DMS 273 (cell line): ENCODE data around the gene ARL13A.
"Not testable (repeated sequence)": the region's sequence is repeated elsewhere in the genome, so short reads cannot be mapped to it uniquely, and the experiment has no call there.

ENCODE experiments used
- DNase-seq: peaks from one replicate; lab custom pipeline; 2025; ENCODE audit not compliant: unreplicated experiment; lab: John Stamatoyannopoulos, UW

ARL13A gene

DNA sequence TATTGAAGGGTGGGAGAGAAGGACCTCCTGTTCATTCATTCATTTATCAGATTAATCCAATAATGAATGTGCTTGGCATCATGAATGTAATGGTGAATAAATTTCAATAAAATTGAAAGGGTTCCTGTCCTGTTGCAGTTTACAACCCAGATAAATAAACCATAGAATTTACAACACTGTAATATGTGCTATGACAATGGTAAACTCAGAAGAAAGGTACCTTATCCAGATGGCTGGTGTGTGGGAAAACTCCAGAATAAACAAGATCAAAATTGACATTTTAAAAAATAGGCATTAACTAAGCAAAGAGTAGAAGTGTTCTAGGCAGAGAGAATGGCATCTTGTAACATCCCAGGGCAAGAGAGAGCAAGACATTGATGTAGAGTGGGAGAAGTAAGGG is 15.3 kb downstream of the ARL13A start:
- DNase-seq, result no peak

DNA sequence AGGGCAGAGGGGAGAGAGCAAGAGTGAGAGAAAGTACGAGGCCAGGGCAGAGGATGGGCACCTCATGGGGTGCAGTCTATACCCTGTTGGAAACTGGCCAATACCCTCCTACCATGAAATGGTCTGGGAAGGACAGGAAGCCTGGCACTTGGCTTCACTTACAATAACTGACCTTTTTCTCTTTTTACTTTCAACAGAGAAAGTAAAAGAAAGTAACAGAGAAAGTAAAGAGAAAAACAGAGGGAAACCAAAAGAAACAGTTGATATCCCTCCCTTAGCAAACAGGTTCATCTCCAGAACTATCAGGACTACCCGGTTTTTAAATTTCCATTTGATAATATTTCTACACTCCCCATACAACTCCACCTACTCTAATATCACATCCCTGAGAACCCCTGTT is 20.6 kb downstream of the ARL13A start:
- DNase-seq, result no peak

DNA sequence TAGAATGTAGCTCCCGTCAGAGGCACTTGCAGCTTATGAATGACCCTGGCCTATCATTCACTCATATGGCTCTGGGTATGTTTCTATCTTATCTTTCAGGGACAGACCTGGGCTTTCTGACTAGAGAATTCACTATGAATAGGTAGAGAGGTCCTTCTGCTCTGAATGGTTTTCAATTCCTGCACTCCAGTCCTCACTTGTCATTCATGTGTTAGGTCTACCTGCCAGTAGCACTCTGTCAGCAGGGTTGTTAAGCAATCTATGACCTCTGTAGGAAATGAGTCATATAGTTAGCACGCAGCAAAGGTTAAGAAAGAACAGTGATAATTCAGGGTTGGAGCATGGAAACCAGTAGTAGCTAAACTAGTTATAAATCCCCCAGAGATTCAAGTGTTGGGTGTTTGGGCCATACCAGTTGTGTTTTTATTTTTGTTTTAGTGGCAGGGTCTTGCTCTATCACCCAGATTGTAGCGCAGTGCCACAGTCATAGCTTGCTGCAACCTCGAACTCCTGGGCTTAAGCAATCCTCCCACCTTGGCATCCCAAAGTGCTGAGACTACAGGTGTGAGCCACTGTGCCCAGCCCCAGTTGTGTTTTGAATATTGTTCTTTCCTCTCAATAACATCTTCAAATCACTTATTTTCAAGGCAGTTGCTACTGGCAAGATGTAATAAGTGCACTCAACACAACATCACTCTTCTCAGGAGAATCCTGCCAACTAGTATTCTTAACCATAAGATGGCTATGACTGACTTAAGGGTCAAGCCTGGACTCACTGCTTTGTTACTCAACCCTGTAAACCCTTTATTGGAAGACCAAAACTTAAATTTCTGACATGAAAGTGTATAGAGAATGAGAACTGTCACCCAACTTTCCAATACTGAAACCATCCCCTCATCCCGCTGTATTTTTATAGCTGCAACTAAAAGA is 25.1 kb downstream of the ARL13A start:
- no peak for DNase-seq

DNA sequence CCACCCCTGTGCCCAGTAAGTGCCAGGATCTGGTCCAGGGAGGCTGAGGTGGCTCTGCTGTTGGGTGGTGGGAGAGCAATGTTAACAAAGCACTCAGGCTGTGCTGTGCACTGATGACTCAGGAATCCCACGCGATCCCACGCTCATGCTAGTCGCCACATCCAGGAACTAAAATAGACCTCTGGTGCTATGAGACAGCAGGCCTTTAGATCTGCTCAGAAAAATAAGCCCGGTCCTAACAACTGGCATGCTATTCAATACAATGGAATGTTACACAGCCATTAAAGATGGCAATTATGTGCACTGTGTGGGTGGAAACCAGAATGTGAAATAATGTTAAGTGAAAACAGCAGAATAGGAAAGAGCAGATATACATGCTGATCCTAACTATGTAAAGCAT is 26.0 kb downstream of the ARL13A start:
- peak; percentile 6 for DNase-seq

DNA sequence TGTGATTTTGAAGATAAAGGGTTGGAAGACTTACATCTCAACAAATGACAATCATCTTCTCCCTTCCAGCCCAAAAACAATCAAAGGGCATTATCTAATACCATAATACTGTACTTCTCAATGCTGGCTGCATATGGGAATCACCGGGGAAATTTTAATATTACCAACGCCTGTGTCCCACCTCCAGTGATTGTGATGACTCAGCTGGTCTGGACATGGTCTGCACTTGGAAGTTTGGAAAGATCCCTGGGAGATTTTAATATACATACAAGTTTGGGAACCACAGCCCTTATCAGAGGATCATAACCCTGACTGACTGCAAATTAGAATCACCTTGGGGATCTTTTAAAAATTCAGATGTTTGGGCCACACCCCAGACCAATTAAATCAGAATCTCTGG is 29.9 kb downstream of the ARL13A start:
- no peak for DNase-seq

DNA sequence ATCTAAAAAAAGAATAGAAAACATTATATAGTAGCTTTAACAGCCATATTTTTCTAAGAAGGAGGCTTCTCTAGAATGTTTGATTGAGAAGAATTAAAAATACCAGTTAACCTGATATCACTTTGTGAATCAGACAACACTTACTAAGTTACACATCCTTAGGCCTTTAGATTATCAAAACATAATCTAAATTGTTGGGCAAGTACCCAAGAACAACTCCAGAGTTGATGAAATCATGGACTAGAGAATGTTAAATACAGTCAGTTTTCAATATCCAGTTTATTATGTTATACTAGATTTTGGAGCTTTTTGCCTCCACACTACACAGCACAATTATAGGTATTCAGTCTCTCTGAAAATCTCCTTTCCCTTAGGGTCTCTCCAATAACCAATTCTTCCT is 39.6 kb downstream of the ARL13A start:
- DNase-seq, result no peak

DNA sequence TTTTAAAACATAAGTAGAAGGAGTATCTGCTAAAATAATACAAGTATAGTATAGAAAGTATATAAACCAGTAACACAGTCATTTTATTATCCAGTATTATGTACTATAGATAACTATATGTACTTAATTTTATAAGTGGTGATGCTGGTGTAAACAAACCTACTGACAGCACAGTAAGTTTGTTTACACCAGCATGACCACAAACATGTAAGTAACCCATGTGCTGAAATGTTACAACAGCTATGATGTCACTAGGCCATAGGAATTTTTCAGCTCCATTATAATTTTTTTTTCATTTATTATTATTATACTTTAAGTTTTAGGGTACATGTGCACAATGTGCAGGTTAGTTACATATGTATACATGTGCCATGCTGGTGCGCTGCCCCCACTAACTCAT is 42.5 kb downstream of the ARL13A start:
- DNase-seq, result not testable (repeated sequence)

DNA sequence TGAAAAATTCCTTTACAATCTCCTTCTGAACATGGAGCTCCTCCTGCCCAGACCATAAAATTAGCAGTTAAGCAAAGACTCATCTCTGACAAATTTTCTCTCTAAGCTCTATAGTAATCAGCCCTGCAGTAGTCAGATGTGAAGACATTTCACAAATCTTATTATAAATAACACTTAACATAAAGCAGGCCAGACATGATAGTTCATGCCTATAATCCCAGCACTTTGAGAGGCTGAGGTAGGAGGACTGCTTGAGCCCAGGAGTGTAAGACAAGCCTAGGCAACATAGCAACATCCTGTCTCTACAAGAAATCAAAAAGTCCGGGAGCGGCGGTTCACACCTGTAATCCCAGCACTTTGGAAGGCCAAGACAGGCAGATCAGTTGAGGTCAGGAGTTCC is 52.5 kb downstream of the ARL13A start:
- DNase-seq, result no peak

DNA sequence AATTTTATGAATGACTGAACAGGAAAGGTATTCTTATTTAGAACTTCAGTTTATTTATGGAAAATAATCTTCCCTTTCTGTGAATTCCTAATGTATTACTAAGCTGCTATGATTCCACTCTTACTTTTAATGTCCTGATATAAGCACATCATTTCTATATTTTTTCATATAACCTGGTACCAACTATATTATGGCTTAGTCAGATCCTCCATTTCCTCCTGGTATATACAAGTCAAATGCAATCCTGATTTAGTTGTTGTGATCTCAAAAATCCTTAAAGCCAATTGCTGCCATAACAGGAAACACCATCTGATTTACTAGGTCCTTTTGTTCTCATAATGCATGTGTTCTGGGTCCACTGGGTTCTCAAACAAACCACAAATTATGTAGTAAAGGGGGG is 55.6 kb downstream of the ARL13A start:
- no peak for DNase-seq

DNA sequence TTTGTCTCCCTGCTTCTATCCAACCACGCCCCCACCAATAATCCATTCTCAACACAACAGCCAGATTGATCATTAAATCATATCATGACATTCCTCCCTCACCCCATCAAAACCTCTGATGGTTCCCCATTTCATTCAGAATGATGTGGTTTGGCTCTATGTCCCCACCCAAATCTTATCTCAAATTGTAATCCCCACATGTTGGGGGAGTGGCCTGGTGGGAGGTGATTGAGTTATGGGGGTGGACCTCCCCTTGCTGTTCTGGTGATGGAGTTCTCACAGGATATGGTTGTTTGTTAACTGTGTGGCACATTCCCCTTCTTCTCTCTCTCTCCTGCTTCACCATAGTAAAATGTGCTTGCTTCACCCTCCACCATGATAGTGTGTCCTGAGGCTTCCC is 59.1 kb downstream of the ARL13A start:
- no peak for DNase-seq

DNA sequence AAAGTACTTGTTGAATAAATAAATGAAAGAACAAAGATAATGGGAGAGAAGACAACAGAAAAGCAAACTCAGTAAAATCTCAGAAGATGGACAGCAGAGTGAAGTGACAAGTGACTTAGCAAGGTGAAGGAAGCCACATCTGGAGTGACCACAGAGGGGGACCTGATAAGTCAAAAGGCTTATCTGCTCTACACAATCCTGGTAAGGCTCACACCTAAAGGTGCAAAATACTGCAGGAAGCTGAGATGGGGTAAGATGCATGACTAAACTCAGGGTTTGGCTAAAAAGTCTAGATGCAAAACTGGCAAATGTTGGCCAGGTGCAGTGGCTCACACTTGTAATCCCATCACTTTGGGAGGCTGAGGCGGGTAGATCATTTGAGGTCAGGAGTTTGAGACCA is 60.2 kb downstream of the ARL13A start:
- DNase-seq, result no peak

DNA sequence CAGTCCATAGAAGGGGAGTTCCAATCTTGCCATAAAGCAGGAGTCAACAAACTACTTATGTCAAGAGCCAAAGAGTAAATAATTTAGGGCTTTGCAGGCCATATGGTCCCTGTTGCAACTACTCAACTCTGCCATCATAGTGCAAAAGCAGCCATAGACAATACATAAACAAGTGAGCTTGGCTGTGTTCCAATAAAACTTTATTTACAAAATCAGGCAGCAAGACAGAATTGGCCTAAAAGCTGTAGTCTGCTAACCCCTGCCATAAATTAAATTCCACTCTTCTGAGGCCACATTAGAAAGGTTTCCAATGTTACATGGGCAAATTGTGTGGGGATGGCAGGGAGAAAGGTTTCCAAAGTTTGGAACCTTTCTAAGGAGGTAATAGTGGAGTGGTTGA is 67.7 kb downstream of the ARL13A start:
- peak; percentile 9 for DNase-seq

DNA sequence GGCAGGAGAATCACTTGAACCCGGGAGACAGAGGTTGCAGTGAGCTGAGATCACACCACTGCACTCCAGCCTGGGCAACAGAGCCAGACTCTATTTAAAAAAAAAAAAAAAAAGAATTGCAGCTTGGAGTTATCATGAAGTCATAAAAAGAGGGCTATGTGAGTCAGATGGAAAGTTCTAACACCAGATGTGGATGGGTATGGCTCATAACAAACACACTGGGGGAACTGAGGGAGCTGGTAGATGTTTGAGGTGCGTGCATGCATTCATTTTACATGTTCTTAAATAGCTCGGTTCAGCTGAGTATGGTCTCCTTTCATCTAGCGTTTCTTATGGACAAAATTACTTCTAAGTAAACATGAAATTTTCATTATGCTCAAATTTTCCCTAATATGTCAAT is 70.7 kb downstream of the ARL13A start:
- DNase-seq, result no peak
